SK-N-SH treated with all-trans-retinoic acid at 6 μM for 48 hours (cell line): ENCODE results near the gene TMIE.

Experiments used
- CREB5 ChIP-seq: fragments of 250-450 bp; sonication (Bioruptor Pico); IDR thresholded peaks from 2 replicates; pipeline ENCODE4 v1.5.1; 2020; ENCODE audit warnings: low read depth, mild to moderate bottlenecking, moderate library complexity
- CSRNP3 ChIP-seq: fragments of 250-450 bp; sonication (Bioruptor Pico); IDR thresholded peaks from 2 replicates; pipeline ENCODE4 v1.5.1; 2021; ENCODE audit warnings: mild to moderate bottlenecking, moderate library complexity
- ISL1 ChIP-seq: fragments of 250-450 bp; sonication (Bioruptor Pico); IDR thresholded peaks from 2 replicates; pipeline ENCODE4 v2.1.2; 2022; ENCODE audit warnings: mild to moderate bottlenecking, moderate library complexity
- OSR1 ChIP-seq: fragments of 250-450 bp; sonication (Bioruptor Pico); IDR thresholded peaks from 2 replicates; pipeline ENCODE4 v1.8.0; 2022; ENCODE audit warnings: moderate library complexity, mild to moderate bottlenecking, inconsistent platforms
- PATZ1 ChIP-seq: fragments of 250-450 bp; sonication (Bioruptor Pico); IDR thresholded peaks from 2 replicates; pipeline ENCODE4 v1.8.0; 2020; ENCODE audit warnings: mild to moderate bottlenecking, moderate library complexity, borderline replicate concordance
- PPARA ChIP-seq: fragments of 250-450 bp; sonication (Bioruptor Pico); IDR thresholded peaks from 2 replicates; pipeline ENCODE4 v1.5.0; 2020; ENCODE audit warnings: mild to moderate bottlenecking, borderline replicate concordance
- RARB ChIP-seq: fragments of 250-450 bp; sonication (Bioruptor Pico); IDR thresholded peaks from 2 replicates; pipeline ENCODE4 v1.8.0; 2021; ENCODE audit warnings: mild to moderate bottlenecking, moderate library complexity
- SNAI2 ChIP-seq: fragments of 250-450 bp; sonication (Bioruptor Pico); IDR thresholded peaks from 2 replicates; pipeline ENCODE4 v1.5.0; 2020; ENCODE audit warnings: mild to moderate bottlenecking, moderate library complexity
- TCF4 ChIP-seq: fragments of 250-450 bp; sonication (Bioruptor Pico); IDR thresholded peaks from 2 replicates; pipeline ENCODE4 v1.8.0; 2021; ENCODE audit warnings: mild to moderate bottlenecking, moderate library complexity, borderline replicate concordance
- TSHZ2 ChIP-seq: fragments of 250-450 bp; sonication (Bioruptor Pico); IDR thresholded peaks from 2 replicates; pipeline ENCODE4 v1.5.0; 2020; ENCODE audit warnings: mild to moderate bottlenecking, moderate library complexity
- ZC3H10 ChIP-seq: fragments of 250-450 bp; sonication (Bioruptor Pico); IDR thresholded peaks from 2 replicates; pipeline ENCODE4 v1.5.1; 2021; ENCODE audit warnings: mild to moderate bottlenecking, moderate library complexity
- ZFP3 ChIP-seq: fragments of 250-450 bp; sonication (Bioruptor Pico); IDR thresholded peaks from 2 replicates; pipeline ENCODE4 v1.5.0; 2020; ENCODE audit warnings: mild to moderate bottlenecking, moderate library complexity
- ZNF8 ChIP-seq: fragments of 450-650 bp; formaldehyde crosslinking; IDR thresholded peaks from 2 replicates; pipeline ENCODE4 v1.5.0; 2020; ENCODE audit warnings: mild to moderate bottlenecking, moderate library complexity

GRCh38 chr3:46710671-46711295 is 9.6 kb downstream of the TMIE start:
- TF ChIP-seq SNAI2 (CRISPR knock-in tag) (no peak), ZNF8 (no peak), RARB (CRISPR knock-in tag) (no peak), TCF4 (CRISPR knock-in tag) (no peak), CSRNP3 (CRISPR knock-in tag) (no peak), CREB5 (CRISPR knock-in tag) (no peak), ZFP3 (CRISPR knock-in tag) (no peak), ZC3H10 (CRISPR knock-in tag) (no peak), OSR1 (CRISPR knock-in tag) (no peak), PPARA (CRISPR knock-in tag) (no peak), TSHZ2 (CRISPR knock-in tag) (no peak), PATZ1 (CRISPR knock-in tag) (no peak), ISL1 (CRISPR knock-in tag) (no peak)
